ACHN (cell line): ENCODE data around the gene SCN2B.

ENCODE experiments used
- DNase-seq: peaks from one replicate; pipeline ENCODE4 v3.0.0-alpha.2; 2015
- in situ Hi-C: cut with HindIII; loops from 2 replicates; pipeline ENCODE4 v1.10.0; 2017; ENCODE audit warnings: low sequenced_read_pairs, low pct_ligation_motif_present, low pct_unique_long_range_greater_than_20kb

Gene SCN2B

DNA sequence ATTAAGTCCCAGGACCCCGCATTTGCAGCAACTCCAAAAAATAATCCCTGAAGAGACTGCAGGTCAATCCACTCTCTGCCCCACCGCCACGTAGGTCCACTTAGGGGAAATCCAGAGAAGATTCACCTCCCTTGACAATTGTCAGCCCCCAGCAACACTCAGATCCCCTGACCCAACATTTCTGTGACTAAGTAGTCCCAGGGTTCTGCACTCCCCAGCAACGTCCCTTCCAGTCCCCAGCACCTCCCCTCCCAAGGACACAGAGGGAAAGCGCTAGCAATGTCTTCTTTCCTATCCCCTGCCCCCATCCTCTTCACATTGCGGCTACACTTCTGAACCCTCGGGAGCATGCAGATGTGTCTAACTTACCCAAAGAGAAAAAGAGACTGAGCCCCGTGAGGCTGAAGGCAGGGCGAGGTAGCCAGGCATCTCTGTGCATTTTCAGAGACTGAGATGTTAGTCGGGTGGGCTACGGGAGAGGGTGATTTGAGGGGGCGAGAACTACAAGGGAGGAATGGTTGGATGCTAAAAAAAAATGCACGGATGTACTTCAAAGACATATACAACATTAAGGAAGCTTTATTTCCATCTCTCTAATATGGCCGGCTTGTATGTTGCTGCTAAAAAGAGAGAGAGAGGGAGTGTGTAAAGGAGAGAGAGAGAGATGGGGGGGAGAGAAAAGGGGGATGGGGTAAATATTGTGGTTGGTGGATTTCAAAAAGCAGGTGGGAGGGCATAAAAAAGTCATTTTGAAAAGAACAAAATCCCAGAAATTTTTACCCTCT is at the start of gene SCN2B:
SCN2B (minus strand) TSS at position 647 of the 785 bp plus-strand sequence; CDS start at position 439, 208 bp downstream.
- in situ Hi-C loops: no loop called here
- no peak for DNase-seq

DNA sequence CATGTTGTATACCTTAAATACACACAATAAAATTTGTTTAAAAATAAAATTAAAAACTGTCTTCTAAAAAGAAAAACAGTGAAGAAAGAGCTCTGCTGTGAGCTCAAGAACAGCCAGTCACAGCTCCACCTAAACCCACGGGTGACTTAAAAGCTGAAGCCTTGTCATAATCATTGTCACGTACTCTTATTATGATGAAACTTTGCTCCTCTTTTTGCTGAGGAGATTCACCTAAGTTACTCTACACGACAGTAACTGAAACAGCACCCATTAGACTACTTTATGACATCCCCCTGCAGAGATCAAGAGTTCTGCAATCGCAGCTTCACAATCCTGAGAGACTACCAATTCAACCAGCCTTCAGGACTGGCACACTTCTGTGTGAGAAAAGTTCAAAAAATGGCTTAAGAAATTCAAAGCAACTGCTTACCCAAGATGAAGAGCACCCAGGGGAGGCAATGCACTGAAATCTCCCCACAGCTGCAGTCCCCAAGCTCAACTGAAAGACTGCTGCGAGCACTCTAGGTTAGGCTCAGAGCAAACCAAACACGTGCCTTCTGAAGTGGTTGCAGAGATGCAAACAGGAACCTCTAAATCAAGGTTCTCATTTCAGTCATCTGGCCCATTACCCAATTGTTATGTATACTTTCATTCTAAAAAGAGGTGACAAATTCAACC is 48.2 kb upstream of the SCN2B start, which contains the start of gene JAML:
JAML (minus strand) TSS at position 501 of the 678 bp plus-strand sequence. CDS start 10,145 bp downstream, outside the sequence.
- in situ Hi-C loops: no loop called here
- DNase-seq: no peak

GRCh38 chr11:118223992-118224391 is 47.6 kb upstream of the SCN2B start:
- in situ Hi-C loops: no loop called here
- no peak for DNase-seq

- in situ Hi-C loops: no loop called here
- DNase-seq: no peak
These were observed 47.1 kb upstream of the SCN2B start for GRCh38 chr11:118223570-118223969.

DNA sequence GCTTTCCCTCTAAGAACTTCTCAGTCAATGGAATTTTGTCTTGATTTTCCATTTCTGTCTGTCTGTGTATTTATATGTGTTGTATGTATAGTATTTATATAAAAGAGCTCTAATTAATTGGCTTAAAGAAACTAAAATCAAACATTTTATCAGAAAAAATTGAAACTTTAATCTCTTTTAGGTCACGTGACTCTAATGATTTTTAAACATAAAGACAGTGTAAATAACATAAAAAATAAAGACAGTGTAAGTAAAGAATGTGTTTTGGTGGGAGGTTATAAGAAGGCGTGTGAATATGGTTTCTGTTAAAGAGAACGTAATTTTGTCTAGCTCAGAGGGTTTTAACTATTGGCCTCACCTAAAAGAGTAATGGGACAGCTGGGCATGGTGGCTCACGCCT is 46.0 kb upstream of the SCN2B start:
- in situ Hi-C loops: no loop called here
- no peak for DNase-seq

GRCh38 chr11:118221419-118221818 is 45.0 kb upstream of the SCN2B start:
- no peak for DNase-seq
- in situ Hi-C loops: no loop called here

- in situ Hi-C loops: no loop called here
- DNase-seq: no peak
These were observed 43.3 kb upstream of the SCN2B start for GRCh38 chr11:118219732-118220131.

DNA sequence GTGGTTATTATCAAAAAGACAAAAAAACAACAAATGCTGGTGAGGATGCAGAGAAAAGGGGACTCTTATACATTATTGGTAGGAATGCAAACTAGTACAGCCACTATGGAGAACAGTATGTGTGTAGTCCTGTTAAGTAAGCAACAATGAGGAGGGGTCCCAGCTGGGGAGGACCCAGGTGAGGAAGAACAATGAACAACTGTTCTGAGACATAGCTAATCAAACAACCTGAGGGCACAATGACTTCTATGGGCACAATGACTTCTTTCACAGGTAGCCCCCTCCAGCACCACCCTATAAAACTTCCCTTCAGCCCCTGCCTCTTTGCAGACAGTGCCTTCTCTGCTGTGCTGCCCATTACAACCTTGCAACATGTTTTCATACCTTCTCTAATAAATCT is 42.8 kb upstream of the SCN2B start:
- no peak for DNase-seq
- in situ Hi-C loops: no loop called here

- no peak for DNase-seq
- in situ Hi-C loops: no loop called here
These were observed 41.1 kb upstream of the SCN2B start for GRCh38 chr11:118217575-118217974.

DNA sequence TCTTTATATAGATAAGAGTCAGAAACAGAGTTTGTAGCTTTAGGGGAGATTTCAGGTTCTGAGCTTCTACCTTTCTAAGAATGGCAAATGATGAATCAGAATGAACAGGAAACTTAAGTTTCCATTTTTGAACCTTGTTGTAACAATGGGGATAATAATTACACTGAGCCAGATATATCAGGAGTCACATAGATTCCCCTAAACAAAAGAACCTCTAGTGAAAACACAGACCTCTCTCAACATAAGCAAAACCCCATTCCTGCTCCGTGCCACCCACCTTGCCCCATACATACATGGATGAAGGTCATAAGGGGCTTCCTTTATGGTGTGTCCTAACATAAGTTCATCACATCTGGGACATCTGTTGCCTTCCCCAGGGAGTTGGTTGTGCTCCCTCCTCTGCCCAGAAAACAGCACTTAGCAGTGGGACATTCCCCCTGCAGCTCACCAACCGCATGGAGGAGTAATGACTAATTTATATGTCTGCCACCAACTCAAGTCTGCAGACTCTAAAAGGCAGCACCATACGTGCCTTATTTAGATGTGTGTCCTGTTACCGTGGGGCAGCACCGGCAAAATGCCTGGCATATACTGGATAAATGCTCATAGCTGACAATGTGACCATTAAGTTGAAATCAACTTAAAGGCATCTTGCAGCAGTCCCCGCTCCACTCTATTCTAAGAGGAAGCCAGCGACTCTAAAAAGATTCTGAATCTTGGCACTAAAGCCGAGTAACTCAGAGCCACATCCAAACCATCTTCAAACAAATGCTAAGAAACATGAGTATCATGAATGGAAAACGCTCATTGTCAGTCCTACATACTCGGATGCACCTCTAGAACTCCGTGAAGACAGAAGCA is 40.4 kb upstream of the SCN2B start:
- DNase-seq: no peak
- in situ Hi-C loops: no loop called here

DNA sequence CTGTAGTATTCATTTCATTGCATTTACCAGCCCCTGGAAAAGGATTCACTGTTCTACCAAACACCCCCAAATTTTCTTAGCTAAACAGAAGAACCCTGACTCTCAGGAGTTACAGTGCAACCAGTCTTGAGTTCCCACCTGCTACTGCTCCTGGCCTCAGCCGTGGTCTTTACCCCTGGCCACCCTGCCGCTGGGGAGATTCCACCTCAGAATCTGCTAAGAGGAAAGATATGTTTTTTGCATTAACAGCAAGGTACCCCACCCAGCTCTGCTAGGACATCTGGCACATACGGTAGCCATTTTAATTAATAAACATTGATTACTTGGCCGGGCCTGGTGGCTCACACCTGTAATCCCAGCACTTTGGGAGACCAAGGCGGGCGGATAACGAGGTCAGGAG is 39.3 kb upstream of the SCN2B start:
- no peak for DNase-seq
- in situ Hi-C loops: no loop called here

DNA sequence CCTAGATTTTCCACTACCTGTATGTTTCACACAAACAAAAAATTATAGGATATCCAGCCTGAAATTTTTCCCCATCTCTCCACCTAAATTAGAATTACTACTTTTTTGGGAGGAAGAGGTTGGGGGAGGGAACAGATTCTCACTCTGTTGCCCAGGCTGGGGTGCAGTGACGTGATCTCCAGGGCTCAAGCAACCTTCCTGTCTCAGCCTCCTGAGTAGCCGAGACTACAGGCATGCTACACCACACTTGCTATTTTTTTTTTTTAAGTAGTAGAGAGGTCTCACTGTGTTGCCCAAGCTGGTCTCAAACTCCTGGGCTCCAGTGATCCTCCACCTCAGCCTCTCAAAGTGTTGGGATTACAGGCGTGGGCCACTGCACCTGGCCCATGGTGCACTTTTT is 38.8 kb upstream of the SCN2B start:
- no peak for DNase-seq
- in situ Hi-C loops: no loop called here

DNA sequence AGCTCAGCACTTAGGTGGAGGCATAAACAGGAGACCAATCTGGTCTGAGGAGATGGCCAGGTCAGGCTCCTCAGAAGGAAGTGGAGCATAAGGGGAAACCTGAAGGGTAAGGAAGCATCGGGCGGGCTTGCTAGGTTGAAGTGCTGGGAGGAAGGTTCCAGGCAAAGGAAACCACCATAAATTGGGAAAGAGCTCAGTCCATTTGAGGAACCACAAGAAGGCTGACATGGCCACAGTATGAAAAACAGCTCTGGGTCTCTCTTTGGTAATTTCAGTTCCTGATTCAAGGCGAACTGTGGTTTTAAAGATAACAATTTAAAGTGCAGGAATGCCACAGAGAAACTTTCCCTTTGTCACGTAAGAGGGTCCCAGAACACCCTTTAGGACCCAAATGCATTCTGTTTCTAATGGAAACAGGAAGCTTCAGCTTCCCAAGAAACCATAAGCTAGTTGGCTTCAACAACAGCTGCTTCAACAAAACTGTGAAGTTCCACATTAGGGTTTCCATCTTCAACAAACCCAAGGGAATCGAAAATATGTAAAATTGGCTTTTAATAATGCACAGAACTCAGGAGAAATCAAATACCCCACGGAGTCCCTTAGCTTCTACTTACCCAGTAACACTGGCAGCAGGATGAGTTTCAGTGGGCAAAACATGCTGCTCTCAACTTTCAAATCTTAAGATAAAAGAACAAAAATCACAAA is 37.9 kb upstream of the SCN2B start:
- no peak for DNase-seq
- in situ Hi-C loops: no loop called here

GRCh38 chr11:118213781-118214180 is 37.3 kb upstream of the SCN2B start:
- in situ Hi-C loops: no loop called here

GRCh38 chr11:118213201-118213600 is 36.8 kb upstream of the SCN2B start:
- no peak for DNase-seq
- in situ Hi-C loops: no loop called here

More at GRCh38 chr11:118213781-118214180, 37.3 kb upstream of the SCN2B start:
- no peak for DNase-seq

GRCh38 chr11:118212781-118213191 is 36.3 kb upstream of the SCN2B start:
- in situ Hi-C loops: no loop called here
- DNase-seq: no peak

DNA sequence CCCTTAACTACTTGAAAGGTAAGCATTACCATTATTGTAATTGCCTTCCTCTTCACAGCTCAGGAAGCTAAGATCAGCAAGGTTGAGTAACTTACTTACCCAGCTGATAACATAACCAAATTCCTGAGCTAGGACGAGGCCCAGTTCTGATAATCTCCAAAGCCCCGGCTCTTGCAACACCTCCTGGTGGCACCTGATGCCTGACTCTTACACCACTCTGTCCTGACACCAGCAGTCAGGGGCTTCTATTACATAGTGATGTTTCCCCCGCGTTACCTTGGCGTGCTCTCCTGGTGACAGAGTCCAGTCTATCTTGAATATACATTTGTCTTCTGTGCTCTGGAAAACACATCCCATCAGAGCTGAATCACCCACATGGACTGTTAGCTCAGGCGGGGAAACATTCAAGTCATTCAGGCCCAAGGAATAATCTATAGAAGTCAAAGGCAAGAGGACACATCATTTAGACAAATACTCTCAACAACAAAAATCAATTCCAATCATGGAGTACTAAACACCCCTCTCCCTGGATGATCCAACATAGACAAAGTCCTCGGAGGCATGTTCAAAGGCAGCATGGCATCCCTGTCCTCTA is 35.8 kb upstream of the SCN2B start:
- DNase-seq: no peak
- in situ Hi-C loops: no loop called here

DNA sequence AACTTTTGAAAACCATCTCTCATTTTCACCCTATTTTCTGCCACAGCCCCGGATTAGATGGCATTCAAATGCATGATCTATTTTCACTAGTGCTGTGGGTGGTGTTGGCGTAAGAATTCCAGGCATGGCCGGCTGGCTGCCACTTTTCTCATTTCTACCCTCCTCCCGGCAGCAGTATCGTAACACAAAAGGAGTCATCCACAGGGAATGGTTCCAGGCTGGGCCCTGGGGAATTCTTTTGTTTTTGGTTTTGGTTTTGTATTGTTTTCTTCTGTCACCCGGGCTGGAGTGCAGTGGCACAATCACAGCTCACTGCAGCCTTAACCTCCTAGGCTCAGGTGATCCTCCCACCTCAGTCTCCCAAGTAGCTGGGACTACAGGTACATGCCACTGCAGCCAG is 34.6 kb upstream of the SCN2B start:
- DNase-seq: no peak
- in situ Hi-C loops: no loop called here
